Putamen (tissue), 1 donor: ENCODE measurements around the gene MICALL1.
"Not testable (repeated sequence)": the region's sequence is repeated elsewhere in the genome, so short reads cannot be mapped to it uniquely, and the experiment has no call there.

Source experiments
- DNase-seq: peaks from one replicate; pipeline ENCODE4 v3.0.0-alpha.2; 2016; ENCODE audit warnings: low spot score

MICALL1 gene

DNA sequence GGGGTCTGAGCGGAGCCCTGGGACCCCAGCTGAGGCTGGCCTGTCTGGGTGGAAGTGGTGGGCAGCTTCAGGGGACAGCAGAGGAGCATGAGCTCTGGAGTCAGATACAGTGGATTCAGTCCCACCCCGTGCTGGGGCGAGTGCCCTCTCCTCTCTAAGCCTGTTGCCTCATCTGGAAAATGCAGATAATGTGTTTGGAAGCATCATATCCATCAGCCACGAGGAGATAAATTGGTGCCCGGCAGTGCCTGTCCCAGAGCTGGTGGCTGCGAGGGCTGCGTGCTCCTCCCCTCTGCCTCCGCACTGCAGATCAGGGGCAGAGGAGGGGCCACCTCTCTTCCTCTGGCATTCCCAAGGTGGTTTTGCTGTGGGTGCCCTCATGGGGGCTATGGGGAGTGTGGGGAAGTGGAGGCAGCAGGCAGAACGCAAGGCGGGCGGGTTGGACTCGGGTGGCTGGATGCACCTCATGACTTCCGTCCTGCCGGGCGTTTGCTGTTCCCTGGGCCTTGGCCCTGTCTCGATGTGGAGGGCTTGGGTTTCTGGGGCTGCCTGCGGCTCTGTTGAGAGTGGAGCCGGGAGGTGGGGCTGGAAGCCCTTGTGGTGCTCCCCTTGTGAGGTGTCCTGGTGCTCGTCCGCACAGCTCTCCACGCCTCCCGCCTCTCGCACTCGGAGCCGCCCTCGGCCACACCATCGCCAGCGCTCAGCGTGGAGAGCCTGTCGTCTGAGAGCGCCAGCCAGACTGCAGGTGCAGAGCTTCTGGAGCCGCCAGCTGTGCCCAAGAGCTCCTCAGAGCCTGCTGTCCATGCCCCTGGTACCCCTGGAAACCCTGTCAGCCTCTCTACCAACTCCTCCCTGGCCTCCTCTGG is 20.9 kb downstream of the MICALL1 start:
- DNase-seq = no peak

DNA sequence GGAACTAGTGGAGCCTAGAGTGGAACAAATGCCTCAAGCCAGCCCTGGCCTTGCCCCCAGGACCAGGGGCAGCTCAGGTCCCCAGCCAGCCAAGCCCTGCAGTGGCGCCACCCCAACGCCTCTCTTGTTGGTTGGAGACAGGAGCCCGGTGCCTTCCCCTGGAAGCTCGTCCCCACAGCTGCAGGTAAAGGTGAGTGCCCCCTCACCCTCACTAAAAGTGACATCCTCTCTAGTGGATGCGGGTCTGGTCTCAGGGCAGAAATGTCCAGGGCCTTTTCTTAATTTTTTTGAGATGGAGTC is 21.5 kb downstream of the MICALL1 start:
- DNase-seq = no peak

DNA sequence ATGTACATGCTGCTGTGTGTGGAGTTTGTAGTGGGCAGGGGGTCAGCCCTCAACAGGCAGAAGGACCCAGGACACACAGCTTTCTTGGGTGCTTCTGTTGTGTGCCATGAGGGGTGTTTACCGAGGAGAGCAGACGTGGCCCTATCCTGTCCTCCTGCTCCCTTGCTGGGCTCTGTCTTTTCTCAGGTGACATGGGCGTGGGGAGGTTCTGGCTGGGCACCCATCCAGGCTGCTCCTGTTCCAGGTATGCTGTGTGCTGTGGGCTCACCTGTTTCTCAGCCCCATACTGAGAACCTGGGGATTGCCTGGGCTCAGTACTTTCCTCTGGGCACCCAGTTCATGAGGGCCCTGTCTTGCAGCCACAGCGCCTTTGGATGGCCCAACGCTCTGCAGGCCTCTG is 23.3 kb downstream of the MICALL1 start:
- no peak for DNase-seq

- DNase-seq = peak; percentile 25
Measured at GRCh38 chr22:37930270-37930951, 24.3 kb downstream of the MICALL1 start.

DNA sequence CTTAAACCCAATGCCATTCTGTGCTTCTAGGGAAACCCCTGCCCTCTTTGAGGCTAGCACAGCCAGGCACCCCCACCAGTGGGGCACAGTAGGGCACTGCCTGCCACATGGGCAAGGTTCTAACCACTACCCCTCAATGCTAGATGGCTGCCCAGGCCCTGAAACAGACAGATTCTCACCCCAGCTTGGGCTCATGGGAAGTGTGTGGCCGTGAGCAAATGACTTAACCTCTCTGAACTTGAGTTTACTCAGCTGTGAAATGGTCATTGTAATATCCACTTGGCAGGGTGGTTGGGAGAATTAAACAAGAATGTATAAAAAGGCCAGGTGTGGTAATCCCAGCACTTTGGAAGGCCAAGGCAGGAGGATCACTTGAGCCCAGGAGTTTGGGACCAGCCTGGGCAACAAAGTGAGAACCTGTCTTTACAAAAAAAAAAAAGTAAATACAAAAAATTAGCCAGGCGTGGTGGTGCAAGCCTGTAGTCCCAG is 24.9 kb downstream of the MICALL1 start:
- DNase-seq = no peak

GRCh38 chr22:37931893-37932389 is 25.8 kb downstream of the MICALL1 start:
- no peak for DNase-seq

GRCh38 chr22:37932401-37932800 is 26.3 kb downstream of the MICALL1 start:
- DNase-seq = no peak

- no peak for DNase-seq
Measured at GRCh38 chr22:37932821-37933578, 26.9 kb downstream of the MICALL1 start.

DNA sequence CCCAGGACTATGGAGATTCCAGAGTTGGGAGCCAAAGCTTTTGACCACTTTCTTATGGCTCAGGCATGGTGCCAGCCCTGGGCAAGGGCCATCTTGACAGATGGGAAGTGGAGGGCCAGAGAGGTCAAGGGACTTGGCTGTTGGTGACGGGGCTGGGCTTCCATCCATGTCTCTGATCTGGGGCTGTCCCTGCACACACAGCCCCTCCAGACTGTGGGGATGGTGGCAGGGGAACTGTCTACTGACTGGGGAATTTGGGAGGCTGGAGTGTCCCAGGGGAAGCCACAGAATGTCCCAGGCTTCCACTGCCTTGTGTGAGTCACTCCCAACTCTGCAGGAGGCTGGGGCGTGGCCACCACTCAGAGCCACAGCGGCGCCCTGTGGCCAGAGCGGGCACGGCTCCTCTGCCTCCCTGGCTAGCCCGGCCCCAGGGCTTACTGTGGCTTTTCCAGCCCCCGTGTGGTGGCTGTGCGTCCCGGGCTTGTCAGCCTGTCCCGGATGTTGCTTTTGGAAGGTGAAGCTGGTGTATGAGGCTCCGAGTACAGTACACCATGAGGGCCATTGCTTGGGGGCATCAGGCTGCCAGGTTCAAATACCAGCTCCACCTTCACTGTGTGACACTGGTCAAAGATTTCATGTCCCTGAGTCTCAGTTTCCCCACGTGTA is 27.7 kb downstream of the MICALL1 start:
- DNase-seq = peak; percentile 80

DNA sequence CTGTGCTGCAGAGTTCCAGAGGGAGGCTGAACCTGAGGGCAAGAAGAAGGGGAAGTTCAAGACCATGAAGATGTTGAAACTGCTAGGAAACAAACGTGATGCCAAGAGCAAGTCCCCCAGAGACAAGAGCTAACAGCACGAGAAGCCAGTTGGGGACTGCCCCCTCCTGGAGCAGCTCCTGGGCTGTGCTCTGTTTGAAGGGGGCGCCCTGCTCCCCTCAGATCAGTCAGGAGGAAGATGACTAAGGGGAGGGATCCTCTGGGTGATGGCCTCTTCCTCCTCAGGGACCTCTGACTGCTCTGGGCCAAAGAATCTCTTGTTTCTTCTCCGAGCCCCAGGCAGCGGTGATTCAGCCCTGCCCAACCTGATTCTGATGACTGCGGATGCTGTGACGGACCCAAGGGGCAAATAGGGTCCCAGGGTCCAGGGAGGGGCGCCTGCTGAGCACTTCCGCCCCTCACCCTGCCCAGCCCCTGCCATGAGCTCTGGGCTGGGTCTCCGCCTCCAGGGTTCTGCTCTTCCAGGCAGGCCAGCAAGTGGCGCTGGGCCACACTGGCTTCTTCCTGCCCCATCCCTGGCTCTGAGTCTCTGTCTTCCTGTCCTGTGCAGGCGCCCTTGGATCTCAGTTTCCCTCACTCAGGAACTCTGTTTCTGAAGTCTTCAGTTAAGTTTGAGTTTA is 34.7 kb downstream of the MICALL1 start:
- no peak for DNase-seq

- DNase-seq = no peak
Measured at GRCh38 chr22:37942133-37942532, 36.0 kb downstream of the MICALL1 start.

DNA sequence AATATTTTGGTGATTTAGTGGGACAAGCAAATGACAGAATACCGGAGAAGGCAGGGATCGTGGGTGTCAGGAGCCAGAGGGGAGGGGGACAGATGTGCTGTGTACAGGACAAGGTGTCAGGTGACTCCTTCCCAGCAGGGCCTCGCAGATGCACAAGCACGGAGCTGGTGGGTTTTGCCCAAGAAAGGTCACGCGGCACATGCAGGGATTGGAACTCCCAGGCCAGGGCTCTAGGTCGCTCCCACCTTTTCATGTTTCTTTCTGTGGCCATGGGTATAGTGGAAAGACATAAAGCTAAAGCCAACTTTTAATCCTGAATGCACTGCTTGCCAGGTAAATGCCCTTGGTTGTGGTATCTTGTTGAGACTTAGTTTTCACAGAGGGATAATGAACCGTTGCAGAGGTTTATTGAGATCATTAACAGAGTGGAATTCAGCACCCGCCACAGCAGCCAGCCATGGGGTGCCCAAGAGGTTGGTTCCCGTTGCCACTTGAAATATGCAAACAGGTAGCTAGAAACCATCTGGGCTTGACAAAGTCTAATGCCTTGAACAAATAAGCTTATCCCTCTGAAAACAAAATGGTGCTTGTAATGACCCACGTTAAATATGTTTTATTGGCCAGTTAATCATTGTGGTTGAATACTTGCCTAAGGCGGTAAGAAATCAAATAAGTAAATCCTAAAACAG is 37.2 kb downstream of the MICALL1 start:
- DNase-seq = no peak

- no peak for DNase-seq
Measured at GRCh38 chr22:37943825-37944198, 37.7 kb downstream of the MICALL1 start.

DNA sequence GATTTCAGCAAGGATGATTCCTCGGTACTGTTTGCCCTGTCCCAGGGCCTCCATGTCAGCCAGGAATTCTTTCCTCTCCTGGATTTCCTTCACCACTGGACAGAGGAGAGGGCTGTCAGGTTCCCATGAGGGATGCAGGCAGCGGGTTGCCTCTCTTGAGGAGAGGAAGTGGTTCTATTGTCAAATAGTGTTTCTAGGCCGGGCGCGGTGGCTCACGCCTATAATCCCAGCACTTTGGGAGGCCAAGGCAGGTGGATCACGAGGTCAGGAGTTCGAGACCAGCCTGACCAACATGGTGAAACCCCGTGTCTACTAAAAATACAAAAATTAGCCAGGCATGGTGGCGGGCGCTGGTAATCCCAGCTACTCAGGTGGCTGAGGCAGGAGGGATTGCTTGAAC is 38.3 kb downstream of the MICALL1 start:
- DNase-seq = not testable (repeated sequence)

GRCh38 chr22:37947142-37947795 is 41.2 kb downstream of the MICALL1 start:
- not testable (repeated sequence) for DNase-seq

GRCh38 chr22:37951305-37951704 is 45.2 kb downstream of the MICALL1 start:
- no peak for DNase-seq

DNA sequence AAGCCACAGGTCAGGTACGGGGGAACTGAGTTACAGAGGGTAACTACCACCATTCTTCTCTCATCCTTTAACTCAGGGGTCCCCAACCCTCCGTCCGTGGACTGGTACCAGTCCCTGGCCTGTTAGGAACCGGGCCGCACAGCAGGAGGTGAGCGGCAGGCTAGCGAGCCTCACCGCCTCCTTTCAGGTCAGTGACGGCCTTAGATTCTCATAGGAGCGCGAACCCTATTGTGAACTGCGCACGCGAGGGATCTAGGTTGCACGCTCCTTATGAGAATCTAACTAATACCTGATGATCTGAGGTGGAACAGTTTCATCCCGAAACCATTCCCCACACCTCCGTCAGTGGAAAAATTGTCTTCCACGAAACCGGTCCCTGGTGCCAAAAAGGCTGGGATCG is 46.5 kb downstream of the MICALL1 start:
- not testable (repeated sequence) for DNase-seq

- DNase-seq = no peak
Measured at GRCh38 chr22:37953062-37953436, 47.0 kb downstream of the MICALL1 start.

DNA sequence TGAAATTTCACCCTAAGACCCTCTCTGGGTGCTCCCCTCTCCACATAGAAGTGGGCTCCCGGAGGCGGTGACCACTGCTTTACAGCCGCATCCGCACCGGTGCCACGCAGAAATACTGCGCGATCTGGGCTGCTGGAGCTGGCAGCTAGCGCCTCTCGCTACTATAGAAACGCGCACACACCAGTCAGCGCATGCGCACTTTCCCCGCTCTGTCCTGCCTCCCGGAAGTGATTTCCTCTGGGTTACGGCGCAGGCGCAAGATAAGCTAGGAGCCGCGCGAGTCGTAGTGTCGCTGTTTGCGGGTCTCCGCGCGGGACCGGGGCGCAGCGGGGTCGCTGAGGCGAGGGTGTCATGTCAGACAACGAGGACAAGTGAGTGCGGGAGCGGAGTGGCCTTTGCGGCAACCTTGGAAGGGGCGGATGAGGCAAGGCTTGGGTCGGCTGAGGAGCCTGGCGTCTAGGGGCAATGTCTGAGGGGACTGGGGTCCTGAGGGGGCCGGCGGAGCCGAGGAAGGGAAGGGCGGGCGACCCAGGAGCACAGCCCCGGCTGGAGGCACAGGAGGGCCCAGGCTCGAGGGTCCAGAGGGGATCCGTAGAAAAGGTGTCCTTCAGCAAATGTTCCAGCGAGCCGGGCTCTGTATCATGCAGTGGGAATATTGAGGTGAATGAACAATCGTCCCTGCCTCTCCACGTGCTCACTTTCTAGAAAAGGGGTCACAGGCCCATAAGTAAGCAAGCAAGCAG is 47.5 kb downstream of the MICALL1 start, which contains the start of the genes C22orf23 and POLR2F:
Gene C22orf23, minus strand, starts transcription at position 165 of the 743 bp plus-strand sequence. CDS start 452 bp downstream, outside the sequence.
Gene POLR2F, plus strand, starts transcription at position 263 of the 743 bp plus-strand sequence. Its CDS starts 89 bp downstream, at position 352.
- DNase-seq = peak; percentile 94
